RKO (cell line): ENCODE results near the gene CYP1A2.
A peak's percentile ranks its signal among the peaks of the same experiment; 100 is the strongest.
"Not testable (repeated sequence)": the region's sequence is repeated elsewhere in the genome, so short reads cannot be mapped to it uniquely, and the experiment has no call there.

ENCODE experiments used
- DNase-seq: peaks from one replicate; pipeline ENCODE4 v3.0.0-alpha.2; 2016; ENCODE audit warnings: low spot score

Gene CYP1A2, protein sequence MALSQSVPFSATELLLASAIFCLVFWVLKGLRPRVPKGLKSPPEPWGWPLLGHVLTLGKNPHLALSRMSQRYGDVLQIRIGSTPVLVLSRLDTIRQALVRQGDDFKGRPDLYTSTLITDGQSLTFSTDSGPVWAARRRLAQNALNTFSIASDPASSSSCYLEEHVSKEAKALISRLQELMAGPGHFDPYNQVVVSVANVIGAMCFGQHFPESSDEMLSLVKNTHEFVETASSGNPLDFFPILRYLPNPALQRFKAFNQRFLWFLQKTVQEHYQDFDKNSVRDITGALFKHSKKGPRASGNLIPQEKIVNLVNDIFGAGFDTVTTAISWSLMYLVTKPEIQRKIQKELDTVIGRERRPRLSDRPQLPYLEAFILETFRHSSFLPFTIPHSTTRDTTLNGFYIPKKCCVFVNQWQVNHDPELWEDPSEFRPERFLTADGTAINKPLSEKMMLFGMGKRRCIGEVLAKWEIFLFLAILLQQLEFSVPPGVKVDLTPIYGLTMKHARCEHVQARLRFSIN

DNA sequence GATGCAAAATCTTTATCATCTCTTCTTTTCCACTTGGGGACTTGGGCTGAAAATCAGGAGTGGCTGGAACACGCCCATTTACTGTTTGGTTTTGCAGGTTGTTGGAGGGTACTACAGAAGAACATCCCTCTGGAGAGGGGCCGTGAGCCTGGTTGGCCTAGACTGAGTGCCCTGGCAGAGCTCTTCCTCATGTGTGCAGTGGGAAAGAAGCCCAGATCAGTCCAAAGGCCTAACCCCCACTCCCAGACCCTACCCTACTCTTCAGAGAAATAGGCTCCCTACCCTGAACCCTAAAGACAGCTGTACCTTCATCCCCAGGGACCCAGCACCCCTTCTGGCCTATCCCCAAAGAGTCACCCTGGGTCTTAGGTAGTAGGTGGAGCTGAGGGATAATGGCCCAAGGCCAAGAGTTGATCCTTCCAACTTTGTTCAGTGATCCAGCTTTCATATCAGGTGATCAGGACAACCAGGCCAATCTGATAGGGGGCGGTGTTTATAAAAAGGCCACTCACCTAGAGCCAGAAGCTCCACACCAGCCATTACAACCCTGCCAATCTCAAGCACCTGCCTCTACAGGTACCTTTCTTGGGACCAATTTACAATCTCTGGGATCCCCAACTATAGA, at the start of gene CYP1A2:
Gene CYP1A2, plus strand, starts transcription at position 524 of the 625 bp plus-strand sequence. CDS start 894 bp downstream, outside the sequence.
- DNase-seq = no peak

DNA sequence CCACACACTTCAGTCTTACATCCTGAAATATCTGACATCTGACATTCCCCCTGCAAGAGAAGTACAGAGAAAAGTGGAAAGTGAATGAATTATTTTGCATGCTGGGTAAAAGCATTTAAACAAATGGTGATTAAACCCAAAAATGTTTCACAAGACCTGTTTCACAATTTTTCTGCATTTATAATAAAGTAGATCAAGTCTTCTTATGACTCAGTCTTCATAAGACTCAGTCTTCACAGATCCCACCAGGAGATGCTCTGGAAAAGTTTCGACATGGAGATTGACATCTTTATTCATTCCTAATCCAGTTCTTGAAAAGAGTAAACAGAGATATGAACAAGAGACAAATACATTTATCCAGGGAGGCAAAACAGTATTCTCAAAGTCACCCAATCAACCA, 39.6 kb upstream of the CYP1A2 start:
- DNase-seq = no peak

DNA sequence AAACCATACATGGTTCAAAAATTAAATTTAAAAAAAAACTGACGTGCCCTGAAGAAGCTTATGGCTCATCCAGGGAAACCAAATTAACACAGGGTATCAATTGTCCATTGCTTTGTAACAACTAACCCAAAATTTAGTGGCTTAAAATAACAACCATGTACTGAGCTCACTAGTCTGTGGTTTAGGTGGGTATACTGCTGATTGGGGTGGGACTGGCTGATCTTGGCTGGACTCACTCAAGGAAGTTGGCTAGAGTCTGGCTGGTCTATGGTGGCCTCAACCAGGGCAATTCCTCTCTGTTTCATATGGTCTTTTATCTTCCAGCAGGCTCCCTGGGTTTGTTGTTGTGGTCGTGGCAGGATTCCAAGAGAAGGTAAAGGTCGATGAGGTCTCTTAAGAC, 38.8 kb upstream of the CYP1A2 start:
- no peak for DNase-seq

DNA sequence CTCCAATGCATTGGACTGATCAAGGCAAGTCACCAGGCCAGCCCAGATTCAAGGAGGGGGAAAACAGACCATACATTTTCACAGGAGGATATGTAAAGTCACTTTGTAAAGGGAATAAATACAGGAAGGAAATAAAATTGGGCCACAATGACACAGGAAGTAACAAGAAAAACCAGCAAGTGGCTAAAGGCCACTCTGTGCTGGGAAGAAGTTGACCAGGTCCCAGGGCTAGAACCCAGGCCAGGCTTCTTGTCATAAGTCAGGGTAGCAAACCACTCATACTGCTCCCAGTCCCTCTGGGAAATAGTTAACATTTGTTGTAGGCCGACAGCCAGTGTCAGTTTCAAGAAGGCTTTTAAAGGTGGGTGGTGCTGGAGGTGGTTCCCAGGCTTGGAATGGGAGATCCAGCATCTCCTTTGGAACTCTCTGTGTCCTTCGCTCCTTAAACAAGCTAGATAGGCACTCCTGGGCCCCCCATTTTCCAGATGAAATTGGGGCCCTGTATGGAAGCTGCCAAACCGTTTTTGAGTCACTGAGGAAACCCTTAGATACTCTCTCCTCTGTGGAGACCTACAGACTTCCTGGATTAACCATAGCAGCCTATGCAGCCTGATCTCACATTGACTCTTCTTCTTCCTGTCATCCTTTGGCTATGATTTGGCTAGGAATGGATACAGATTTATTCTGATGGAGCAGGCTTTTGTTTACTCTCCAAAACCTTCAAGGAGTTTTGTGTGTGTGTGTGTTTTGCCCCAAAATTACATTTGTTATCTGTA, 38.1 kb upstream of the CYP1A2 start:
- DNase-seq = no peak

DNA sequence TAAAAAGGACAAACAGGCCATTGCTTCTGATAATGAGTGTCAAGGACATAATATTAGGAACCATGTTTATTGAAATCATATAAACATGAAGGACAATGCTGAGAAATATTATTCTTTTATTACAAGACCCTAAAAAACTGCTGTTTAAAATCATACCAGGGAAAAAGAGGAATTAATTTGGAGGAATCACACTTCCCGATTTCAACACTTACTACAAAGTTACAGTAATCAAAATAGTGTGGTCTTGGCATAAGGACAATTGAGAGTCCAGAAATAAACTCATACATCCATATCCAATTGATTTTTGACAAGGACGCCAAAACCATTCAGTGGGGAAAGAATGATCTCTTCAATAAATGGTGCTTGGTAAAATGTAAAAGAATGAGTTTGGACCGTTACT, 36.3 kb upstream of the CYP1A2 start:
- DNase-seq = no peak

DNA sequence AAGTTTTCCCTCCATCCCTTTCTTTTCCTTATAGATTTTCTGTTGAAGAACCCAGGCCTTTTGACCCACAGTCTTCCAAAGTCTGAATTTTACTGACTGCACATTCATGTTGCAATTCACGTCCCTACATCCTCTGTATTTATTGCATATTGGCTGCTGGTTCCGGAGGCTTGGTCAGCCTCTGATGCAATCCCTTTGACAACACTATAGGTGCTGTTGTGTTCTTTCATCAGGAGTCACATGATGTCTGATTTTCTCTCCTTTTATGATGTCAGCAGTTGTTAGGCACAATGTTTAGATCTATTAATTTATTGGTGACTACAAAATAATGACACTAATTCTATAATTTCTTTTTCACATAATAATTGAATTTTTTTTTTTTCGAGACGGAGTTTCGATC, 32.0 kb upstream of the CYP1A2 start:
- no peak for DNase-seq

DNA sequence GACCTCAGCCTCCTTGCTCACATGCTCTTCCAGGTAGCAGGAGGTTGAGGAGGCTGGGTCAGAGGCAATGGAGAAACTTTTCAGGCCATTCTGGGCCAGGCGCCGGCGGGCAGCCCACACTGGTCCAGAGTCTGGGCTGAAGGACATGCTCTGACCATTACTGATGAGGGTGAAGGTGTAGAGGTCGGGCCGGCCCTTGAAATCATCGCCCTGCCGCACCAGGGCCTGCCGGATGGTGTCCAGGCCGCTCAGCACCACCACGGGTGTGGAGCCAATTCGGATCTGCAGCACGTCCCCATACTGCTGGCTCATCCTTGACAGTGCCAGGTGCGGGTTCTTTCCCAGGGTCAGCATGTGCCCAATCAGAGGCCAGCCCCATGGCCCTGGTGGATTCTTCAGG, 26.1 kb upstream of the CYP1A2 start:
- no peak for DNase-seq

DNA sequence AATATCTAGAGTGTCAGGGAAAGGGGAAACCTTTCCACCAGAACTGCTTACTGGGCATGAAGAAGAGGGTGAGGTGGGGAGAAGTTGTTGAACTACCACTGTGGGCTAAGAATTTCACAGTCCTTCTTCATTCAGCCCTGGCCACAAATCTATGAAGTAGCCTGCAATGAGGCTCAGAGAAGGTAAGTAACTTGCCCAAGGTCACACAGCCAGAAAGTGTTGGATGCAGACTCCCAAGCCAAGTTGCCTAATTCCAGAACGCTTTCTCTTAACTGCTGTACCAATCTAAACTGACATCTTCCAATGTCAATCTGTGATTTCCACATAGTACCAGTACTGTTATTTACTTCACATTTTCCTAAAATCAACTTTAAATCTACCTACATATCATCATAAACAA, 25.5 kb upstream of the CYP1A2 start:
- no peak for DNase-seq

DNA sequence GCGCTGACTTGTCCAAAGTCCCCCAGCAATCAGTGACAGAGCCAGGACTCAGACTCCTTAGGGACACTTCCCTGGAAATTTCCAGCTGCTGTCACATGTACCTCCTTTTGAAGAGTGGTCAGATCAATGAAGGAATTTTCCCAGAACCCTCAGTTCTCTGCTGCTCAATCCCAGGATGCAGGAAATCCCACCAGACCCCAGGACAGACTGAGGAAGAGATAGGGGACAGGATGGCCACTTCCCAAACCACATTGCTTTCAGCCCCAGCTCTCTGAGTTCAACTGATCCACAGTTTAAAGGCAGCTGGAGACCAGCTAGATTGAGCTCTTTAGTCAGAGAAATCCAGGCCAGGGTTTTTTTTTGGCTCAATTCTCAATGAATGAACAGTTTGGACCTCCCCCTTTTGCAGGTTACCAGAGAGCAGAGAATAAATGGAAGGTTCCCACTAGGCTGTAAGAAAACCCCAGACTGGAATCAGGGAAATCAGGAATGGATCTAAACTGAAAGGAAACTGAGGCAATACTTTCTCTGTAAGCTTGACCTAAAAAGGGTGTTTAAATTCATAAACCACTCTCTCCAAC, 24.8 kb upstream of the CYP1A2 start:
- DNase-seq = peak; percentile 40

DNA sequence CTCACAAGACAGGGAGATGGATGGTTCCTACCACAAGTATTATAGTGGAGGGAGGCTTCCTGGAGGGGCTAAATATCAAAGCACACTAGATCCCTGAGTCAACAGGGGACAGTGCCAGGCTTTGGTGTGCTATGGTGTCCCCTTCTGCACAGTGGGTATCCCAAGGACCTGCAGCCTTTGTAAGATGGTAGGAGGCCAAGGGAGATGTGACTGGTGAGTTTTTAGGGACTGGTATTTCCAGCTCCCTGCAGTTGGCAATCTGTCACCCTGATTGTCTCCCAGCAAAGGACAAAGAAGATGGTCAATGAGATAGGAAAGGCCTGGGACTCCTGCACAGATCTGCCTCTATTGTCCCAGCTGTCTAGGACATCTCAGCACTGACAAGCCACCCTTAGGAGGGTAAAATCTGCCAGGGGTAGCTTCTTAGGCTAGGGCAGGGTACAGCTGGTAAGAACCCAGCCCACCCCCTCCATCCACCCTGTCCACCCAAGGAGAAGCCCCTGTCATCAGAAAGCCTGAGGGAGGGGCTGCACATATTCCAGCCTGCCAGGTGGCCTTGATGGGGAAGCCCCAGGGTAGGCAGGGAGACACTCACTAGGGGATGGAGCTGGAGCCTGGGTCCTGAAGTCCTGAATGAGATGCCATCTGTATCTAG, 23.9 kb upstream of the CYP1A2 start:
- DNase-seq = no peak

DNA sequence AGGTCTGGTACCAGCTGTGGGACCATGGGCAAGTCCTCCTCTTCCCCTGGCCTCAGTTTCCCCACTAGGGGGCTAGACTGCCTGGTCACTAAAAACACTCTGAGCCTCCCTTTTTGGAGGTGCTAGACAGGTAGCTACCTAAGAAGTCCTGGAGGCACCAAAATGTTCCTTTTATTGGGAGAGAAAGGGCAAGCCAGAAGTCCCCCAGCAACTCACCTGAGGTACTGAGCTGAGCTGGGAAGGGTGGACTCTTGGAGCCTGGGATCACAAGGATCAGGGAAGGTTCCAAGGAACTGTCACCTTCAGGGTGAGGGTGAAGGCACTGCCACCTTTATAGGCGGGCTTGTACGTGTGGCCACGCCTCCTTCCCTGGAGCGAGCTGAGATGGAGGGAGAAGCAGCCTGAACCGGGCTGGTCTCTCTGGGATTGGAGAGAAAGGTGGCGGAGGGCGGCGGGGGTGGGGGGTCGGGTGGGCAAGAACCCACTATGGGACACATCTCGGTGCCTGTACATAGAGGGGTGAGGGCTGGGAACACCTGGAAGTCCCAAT, 23.3 kb upstream of the CYP1A2 start, which contains the start of gene CYP1A1:
Gene CYP1A1, minus strand, starts transcription at position 304 of the 550 bp plus-strand sequence. CDS start 2,431 bp downstream, outside the sequence.
- DNase-seq = no peak

DNA sequence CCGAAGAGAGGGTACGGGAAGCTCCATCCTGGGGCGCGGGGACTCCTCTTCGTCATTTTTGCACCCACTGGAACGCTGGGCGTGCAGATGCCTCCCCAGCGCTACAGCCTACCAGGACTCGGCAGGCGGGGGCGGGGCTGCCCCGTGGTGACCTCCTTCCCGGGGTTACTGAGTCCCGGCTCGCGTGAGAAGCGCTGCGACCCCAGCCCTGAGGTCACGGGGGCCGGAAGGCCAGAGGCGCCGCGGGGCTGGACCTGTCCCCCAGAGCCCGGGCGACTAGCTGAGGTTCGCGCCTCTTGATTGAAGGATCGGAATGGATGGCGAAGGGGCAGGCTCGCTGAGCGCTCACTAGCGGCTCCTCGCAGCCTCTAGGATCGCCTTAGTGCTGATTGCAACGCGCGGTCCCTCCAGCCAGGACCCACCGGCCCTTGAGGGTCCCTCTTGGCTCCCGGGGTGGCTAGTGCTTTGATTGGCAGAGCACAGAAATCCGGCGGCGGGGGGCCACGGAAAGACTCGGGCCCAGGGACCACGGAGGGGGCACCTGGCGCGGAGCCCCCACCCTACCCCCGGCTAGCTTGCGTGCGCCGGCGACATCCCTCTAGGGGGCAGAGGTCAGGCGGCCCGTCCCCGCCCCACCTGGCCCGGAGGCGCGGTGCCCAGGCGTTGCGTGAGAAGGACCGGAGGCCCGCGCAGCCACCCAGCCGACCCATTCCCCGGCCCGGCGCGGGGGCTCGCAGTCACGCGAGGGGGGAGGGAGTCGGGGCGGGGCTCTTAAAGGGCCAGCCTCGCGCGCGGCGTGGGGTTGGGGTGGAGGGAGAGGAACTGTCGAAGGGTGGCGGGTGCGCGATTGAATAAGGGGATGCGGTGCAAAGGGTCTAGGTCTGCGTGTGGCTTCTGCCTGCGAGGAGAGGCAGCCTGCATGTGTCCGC, 22.5 kb upstream of the CYP1A2 start:
- DNase-seq = peak; percentile 24

DNA sequence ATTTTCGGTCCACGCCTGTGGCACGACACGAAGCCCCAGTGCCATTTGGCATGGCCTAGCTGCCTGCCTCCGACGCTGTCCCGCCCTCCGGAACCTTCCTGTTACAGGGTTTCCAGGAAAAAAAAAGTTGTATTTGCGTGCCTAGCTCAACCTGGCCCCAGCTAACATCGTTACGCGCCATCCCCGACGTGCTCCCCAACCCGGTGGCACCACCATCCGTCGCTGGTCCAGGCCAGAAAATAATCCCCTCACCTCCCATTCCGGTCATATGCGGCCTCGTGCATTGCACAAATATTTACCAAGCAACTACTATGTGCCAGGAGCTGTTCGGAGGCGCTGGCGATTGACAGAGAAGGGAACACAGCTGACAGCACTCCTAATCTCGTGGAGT, 21.9 kb upstream of the CYP1A2 start:
- no peak for DNase-seq

DNA sequence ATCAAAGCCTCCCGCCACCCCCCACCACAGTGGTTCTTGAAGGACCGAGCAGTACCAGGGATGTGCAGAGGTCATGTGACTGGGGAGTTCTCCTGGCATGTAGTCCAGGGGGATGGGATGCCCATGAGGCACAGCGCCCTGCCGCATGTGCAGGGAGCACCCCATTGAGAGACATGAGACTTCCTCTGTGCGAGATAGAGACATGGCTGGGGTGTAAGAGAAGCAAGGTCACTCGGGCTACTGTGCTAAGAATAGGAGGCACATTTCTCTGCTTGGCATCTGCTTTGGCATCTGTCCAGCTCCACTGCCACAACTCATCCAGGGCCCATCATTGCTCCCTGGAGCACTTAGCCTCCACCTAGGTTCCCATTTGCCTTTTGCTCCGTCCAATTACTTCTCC, 20.9 kb upstream of the CYP1A2 start:
- no peak for DNase-seq

DNA sequence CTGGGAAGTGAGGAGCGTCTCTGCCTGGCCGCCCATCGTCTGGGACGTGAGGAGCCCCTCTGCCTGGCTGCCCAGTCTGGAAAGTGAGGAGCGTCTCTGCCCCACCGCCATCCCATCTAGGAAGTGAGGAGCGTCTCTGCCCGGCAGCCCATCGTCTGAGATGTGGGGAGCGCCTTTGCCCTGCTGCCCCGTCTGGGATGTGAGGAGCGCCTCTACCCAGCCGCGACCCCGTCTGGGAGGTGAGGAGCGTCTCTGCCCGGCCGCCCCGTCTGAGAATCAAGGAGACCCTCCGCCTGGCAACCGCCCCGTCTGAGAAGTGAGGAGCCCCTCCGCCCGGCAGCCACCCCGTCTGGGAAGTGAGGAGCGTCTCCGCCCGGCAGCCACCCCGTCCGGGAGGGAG, 19.9 kb upstream of the CYP1A2 start:
- not testable (repeated sequence) for DNase-seq

DNA sequence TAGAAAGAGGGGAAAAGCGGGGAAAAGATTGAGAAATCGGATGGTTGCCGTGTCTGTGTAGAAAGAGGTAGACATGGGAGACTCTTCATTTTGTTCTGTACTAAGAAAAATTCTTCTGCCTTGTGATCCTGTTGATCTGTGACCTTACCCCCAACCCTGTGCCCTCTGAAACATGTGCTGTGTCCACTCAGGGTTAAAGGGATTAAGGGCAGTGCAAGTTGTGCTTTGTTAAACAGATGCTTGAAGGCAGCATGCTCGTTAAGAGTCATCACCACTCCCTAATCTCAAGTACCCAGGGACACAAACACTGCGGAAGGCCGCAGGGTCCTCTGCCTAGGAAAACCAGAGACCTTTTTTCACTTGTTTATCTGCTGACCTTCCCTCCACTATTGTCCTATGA, 19.3 kb upstream of the CYP1A2 start:
- not testable (repeated sequence) for DNase-seq

DNA sequence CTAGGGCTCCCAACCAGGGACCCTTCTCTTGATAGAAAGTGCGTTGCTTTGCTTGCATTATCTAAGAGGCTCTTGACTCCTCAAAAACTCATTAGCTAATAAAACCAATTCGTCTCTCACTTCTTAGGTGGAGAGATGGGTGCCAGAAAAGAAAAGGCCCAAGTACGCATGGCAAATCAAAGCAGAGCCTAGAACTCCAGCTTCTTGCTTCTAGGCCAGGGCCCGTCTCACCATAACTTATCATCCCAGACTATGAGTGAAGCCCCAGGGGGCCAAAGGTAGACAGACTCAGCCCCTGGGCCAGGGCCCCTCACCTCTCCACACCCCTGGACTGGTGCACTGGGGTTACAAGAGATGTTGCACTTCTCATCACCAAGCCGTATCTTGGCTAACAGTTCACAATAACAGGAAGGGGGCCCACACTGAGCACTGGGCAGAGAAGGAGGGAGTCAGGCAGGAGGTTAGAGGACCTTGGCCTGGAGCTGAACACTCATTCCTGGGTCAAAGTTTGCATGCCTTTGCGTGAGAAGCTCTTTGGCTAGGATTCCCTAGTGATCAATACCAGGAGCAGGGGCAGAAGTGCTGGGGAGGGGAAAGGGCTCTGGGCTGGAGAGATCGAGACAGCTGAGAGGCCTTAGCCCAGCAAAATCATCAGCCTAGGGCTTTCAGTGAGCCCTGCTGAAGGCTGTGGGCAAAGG, 17.9 kb upstream of the CYP1A2 start:
- DNase-seq = no peak

DNA sequence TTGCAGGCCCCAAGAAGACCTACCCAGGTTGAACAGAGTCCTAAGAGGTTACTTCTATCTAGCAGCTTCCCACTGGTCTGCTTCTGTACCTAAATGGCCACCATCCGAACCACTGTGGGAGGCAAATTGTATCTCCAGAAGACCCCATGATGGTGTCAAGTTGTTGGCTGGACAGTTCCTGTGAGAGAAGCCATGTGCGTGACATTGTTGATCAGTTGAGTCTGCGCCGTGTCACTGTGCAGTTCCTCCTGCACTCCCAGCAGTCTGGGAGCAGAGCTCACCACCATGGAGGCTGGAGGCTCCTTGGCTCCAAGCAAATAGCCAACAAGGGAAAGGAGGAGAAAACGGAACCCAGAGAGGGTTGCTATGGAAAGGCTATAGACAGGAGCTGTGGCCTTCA, 15.8 kb upstream of the CYP1A2 start:
- DNase-seq = no peak

DNA sequence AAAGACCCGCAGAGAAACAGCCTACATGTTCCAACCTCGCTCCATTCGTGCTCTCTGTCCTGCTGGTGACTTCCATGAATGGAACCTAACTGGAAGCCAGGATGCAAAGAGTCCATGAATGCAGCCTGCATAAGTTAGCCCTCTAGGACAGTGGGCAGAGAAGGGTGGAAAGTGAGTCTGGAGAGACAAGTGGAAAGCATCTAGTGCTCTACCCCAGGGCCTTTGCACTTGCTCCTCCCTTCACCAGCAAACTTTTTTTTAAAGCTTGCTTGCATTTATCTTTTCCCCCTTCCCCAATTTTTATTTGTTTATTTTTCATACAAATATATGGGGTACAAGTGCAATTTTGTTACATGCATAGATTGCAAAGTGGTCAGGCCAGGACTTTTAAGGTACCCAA, 15.4 kb upstream of the CYP1A2 start:
- DNase-seq = no peak

DNA sequence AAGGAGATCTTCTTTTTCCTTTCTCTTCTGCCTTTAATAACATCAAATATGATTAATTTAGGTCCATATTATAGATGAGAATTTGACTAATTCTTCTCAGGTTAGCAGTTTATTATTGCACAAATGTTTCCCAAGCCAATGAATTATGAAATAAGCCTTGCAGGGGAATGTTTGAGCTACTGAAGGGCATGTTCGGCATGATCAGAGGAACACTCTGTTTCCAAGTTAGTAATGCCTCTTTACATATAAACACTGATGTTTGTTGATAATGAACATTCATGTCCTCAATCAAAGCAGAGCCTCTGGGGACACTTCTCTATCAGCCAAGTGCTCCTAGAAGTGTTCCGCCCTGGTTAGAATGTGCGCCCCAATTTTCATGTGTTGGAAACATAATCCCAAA, 13.3 kb upstream of the CYP1A2 start:
- DNase-seq = no peak
